GM23338 (cell line): ENCODE data around the gene LYRM7. TPM values are rescaled to one million over a fixed set of nuclear protein-coding genes. Genes with fewer than 3 reads are reported as not detected.

Source experiments
- ATAC-seq: fragments of 200-7000 bp; cut with Tn5 transposase; 3 replicates; pipeline ENCODE4 v1.9.1; 2020
- DNase-seq: peaks from one replicate; pipeline ENCODE4 v3.0.0-alpha.2; 2015; ENCODE audit warnings: low spot score
- H2AFZ ChIP-seq: fragments of 200-600 bp; sonication (generic); 2 replicates; pipeline ENCODE4 v1.8.0; 2016; ENCODE audit warnings: antibody characterized with exemption, mild to moderate bottlenecking, moderate library complexity
- H3F3A ChIP-seq: fragments of 200-600 bp; sonication (generic); replicated peaks from 2 replicates; pipeline ENCODE4 v1.8.0; 2017; ENCODE audit warnings: antibody characterized with exemption, mixed run types, low read depth
- H3K27ac ChIP-seq: fragments of 200-600 bp; sonication (generic); 2 replicates; pipeline ENCODE4 v1.6.1; 2016; ENCODE audit warnings: low read depth
- H3K27me3 ChIP-seq: fragments of 200-600 bp; sonication (generic); 2 replicates; pipeline ENCODE4 v1.8.0; 2016; ENCODE audit warnings: mild to moderate bottlenecking, mixed run types, moderate library complexity; ENCODE audit not compliant: insufficient read depth
- H3K36me3 ChIP-seq: fragments of 200-600 bp; sonication (generic); 2 replicates; pipeline ENCODE4 v1.8.0; 2016; ENCODE audit warnings: mild to moderate bottlenecking; ENCODE audit not compliant: insufficient read depth
- H3K4me1 ChIP-seq: fragments of 200-600 bp; sonication (generic); 2 replicates; pipeline ENCODE4 v1.8.0; 2016; ENCODE audit warnings: mild to moderate bottlenecking, moderate library complexity; ENCODE audit not compliant: insufficient read depth
- H3K4me2 ChIP-seq: fragments of 200-600 bp; sonication (generic); 2 replicates; pipeline ENCODE4 v1.7.1; 2017; ENCODE audit warnings: mixed run types
- H3K4me3 ChIP-seq: fragments of 200-600 bp; sonication (generic); 2 replicates; pipeline ENCODE4 v1.6.1; 2016; ENCODE audit warnings: mixed run types
- H3K79me2 ChIP-seq: fragments of 200-600 bp; sonication (generic); replicated peaks from 2 replicates; pipeline ENCODE4 v1.8.0; 2017; ENCODE audit warnings: mild to moderate bottlenecking; ENCODE audit not compliant: insufficient read depth
- H3K9me2 ChIP-seq: fragments of 200-600 bp; sonication (generic); 2 replicates; pipeline ENCODE4 v1.8.0; 2017; ENCODE audit not compliant: insufficient read depth
- H4K20me1 ChIP-seq: fragments of 200-600 bp; sonication (generic); replicated peaks from 2 replicates; pipeline ENCODE4 v1.8.0; 2017; ENCODE audit warnings: mild to moderate bottlenecking; ENCODE audit not compliant: insufficient read depth
- H3K27ac Mint-ChIP-seq: 2 replicates; pipeline ENCODE4 v1.8.0; 2020; ENCODE audit warnings: inconsistent platforms, mild to moderate bottlenecking, moderate library complexity, mixed read lengths
- H3K27me3 Mint-ChIP-seq: 3 replicates; pipeline ENCODE4 v1.8.0; 2022; ENCODE audit warnings: low read depth, mild to moderate bottlenecking, moderate library complexity, mixed read lengths, inconsistent platforms; ENCODE audit not compliant: insufficient read depth, poor library complexity
- H3K36me3 Mint-ChIP-seq: 3 replicates; pipeline ENCODE4 v1.8.0; 2021; ENCODE audit warnings: low read depth, mild to moderate bottlenecking, inconsistent platforms, moderate library complexity, mixed read lengths
- H3K4me1 Mint-ChIP-seq: 3 replicates; pipeline ENCODE4 v1.8.0; 2020; ENCODE audit warnings: mild to moderate bottlenecking, inconsistent platforms, mixed read lengths
- H3K4me3 Mint-ChIP-seq: 3 replicates; pipeline ENCODE4 v1.8.0; 2021; ENCODE audit warnings: moderate library complexity, mild to moderate bottlenecking, inconsistent platforms, mixed read lengths
- H3K9me3 Mint-ChIP-seq: 3 replicates; pipeline ENCODE4 v1.8.0; 2020; ENCODE audit warnings: moderate library complexity, mild to moderate bottlenecking, inconsistent platforms, mixed read lengths
- CREB1 ChIP-seq: fragments of 250-450 bp; sonication (Bioruptor Pico); IDR thresholded peaks from 2 replicates; pipeline ENCODE4 v1.5.0; 2020; ENCODE audit warnings: low read depth, mild to moderate bottlenecking, moderate library complexity
- CTCF ChIP-seq, 2 experiments: fragments of 200-600 bp in 1 of 2; sonication (generic) in 1 of 2; conservative IDR thresholded peaks; 2 replicates each; pipeline versions ENCODE4 v1.5.1 to v1.6.1; 2016 to 2017; ENCODE audit warnings: antibody characterized with exemption in 2 of 2, low read depth in 2 of 2, mild to moderate bottlenecking in 2 of 2, moderate library complexity in 1 of 2
- EZH2 ChIP-seq: fragments of 200-600 bp; sonication (generic); IDR thresholded peaks from one replicate; pipeline ENCODE4 v1.8.0; 2017; ENCODE audit warnings: antibody characterized with exemption, mild to moderate bottlenecking, low read depth; ENCODE audit not compliant: unreplicated experiment
- EZH2phosphoT487 ChIP-seq: fragments of 200-600 bp; sonication (generic); IDR thresholded peaks from one replicate; pipeline ENCODE4 v1.8.1; 2018; ENCODE audit warnings: antibody characterized with exemption; ENCODE audit not compliant: unreplicated experiment
- JUNB ChIP-seq: IDR thresholded peaks from one replicate; pipeline ENCODE4 v1.6.1; 2016; ENCODE audit warnings: antibody characterized with exemption; ENCODE audit not compliant: unreplicated experiment
- POLR2AphosphoS5 ChIP-seq: IDR thresholded peaks from 2 replicates; pipeline ENCODE4 v1.6.1; 2016; ENCODE audit warnings: antibody characterized with exemption, low read depth
- ZNF114 ChIP-seq: fragments of 250-450 bp; sonication (Bioruptor Pico); IDR thresholded peaks from 2 replicates; pipeline ENCODE4 v1.5.0; 2020; ENCODE audit warnings: mild to moderate bottlenecking, moderate library complexity
- ZNF331 ChIP-seq: fragments of 250-450 bp; sonication (Bioruptor Pico); IDR thresholded peaks from 2 replicates; pipeline ENCODE4 v1.5.0; 2020; ENCODE audit warnings: low read depth, mild to moderate bottlenecking, moderate library complexity
- polyA plus RNA-seq: library from polyadenylated mRNA; unstranded; fragments of >200 nt; fragmentation: Nextera tagmentation; extraction: Ambion mirVana; gene quantifications from 2 replicates; pipeline ENCODE4 v1.2.1, GENCODE V29; 2016
- total RNA-seq: library from RNA; depleted of rRNA; stranded (reverse); fragments of >200 nt; shearing (Covaris generic); gene quantifications from 2 replicates; pipeline ENCODE4 v1.2.3, GENCODE V29; 2014
- TF ChIP-seq, protein P1 (sequence below): fragments of 250-450 bp; sonication (Bioruptor Pico); IDR thresholded peaks from 2 replicates; pipeline ENCODE4 v1.5.0; 2020; ENCODE audit warnings: mild to moderate bottlenecking, moderate library complexity

The LYRM7 gene
- total and polyA plus RNA-seq, 2 experiments from 2014 or later: 11.3 to 34.8 TPM

GRCh38 chr5:131167615-131168014 lies 3.1 kb upstream of the LYRM7 start:
- Histone ChIP-seq H3K4me2 (no peak overlapping the region), H4K20me1 (peaks cover 5% of the 10 kb centered on the region; the same call in 1 of the 2 replicates), H3K79me2 (peaks cover 23% of the 10 kb centered on the region), H3K36me3 (peaks cover under 1% of the 10 kb centered on the region; the same call in 1 of the 2 replicates), H3K27me3 (no peaks in the 10 kb centered on the region), H3K27ac (no peak overlapping the region), H2AFZ (no peak overlapping the region), H3F3A (no peaks in the 10 kb centered on the region), H3K4me3 (no peak overlapping the region), H3K4me1 (peaks cover 17% of the 10 kb centered on the region), H3K9me2 (no peaks in the 10 kb centered on the region)
- ATAC-seq (no peak), DNase-seq (no peak)
- Mint-ChIP-seq H3K27ac (no peak overlapping the region), H3K4me3 (no peak overlapping the region), H3K9me3 (no peaks in the 10 kb centered on the region), H3K4me1 (peaks cover 20% of the 10 kb centered on the region), H3K27me3 (peaks cover 14% of the 10 kb centered on the region), H3K36me3 (peaks cover 16% of the 10 kb centered on the region)
- TF ChIP-seq CREB1 (CRISPR knock-in tag) (no peak), JUNB (no peak), EZH2phosphoT487 (no peak), CTCF (conservative IDR thresholded peaks at IDR 0.05; ENCODE audit: low read depth in 2 of 2) (no peak), ZNF114 (no peak), POLR2AphosphoS5 (no peak), ZNF331 (no peak), EZH2 (no peak)
- TF ChIP-seq, protein P1, sequence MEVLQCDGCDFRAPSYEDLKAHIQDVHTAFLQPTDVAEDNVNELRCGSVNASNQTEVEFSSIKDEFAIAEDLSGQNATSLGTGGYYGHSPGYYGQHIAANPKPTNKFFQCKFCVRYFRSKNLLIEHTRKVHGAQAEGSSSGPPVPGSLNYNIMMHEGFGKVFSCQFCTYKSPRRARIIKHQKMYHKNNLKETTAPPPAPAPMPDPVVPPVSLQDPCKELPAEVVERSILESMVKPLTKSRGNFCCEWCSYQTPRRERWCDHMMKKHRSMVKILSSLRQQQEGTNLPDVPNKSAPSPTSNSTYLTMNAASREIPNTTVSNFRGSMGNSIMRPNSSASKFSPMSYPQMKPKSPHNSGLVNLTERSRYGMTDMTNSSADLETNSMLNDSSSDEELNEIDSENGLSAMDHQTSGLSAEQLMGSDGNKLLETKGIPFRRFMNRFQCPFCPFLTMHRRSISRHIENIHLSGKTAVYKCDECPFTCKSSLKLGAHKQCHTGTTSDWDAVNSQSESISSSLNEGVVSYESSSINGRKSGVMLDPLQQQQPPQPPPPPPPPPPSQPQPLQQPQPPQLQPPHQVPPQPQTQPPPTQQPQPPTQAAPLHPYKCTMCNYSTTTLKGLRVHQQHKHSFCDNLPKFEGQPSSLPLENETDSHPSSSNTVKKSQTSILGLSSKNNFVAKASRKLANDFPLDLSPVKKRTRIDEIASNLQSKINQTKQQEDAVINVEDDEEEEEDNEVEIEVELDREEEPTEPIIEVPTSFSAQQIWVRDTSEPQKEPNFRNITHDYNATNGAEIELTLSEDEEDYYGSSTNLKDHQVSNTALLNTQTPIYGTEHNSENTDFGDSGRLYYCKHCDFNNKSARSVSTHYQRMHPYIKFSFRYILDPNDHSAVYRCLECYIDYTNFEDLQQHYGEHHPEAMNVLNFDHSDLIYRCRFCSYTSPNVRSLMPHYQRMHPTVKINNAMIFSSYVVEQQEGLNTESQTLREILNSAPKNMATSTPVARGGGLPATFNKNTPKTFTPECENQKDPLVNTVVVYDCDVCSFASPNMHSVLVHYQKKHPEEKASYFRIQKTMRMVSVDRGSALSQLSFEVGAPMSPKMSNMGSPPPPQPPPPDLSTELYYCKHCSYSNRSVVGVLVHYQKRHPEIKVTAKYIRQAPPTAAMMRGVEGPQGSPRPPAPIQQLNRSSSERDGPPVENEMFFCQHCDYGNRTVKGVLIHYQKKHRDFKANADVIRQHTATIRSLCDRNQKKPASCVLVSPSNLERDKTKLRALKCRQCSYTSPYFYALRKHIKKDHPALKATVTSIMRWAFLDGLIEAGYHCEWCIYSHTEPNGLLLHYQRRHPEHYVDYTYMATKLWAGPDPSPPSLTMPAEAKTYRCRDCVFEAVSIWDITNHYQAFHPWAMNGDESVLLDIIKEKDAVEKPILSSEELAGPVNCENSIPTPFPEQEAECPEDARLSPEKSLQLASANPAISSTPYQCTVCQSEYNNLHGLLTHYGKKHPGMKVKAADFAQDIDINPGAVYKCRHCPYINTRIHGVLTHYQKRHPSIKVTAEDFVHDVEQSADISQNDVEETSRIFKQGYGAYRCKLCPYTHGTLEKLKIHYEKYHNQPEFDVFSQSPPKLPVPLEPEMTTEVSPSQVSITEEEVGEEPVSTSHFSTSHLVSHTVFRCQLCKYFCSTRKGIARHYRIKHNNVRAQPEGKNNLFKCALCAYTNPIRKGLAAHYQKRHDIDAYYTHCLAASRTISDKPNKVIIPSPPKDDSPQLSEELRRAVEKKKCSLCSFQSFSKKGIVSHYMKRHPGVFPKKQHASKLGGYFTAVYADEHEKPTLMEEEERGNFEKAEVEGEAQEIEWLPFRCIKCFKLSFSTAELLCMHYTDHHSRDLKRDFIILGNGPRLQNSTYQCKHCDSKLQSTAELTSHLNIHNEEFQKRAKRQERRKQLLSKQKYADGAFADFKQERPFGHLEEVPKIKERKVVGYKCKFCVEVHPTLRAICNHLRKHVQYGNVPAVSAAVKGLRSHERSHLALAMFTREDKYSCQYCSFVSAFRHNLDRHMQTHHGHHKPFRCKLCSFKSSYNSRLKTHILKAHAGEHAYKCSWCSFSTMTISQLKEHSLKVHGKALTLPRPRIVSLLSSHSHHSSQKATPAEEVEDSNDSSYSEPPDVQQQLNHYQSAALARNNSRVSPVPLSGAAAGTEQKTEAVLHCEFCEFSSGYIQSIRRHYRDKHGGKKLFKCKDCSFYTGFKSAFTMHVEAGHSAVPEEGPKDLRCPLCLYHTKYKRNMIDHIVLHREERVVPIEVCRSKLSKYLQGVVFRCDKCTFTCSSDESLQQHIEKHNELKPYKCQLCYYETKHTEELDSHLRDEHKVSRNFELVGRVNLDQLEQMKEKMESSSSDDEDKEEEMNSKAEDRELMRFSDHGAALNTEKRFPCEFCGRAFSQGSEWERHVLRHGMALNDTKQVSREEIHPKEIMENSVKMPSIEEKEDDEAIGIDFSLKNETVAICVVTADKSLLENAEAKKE (CRISPR knock-in tag): no peak
